GM12878 (cell line): ENCODE data around the gene CCL22. TPM values are rescaled to one million over a fixed set of nuclear protein-coding genes. Genes with fewer than 3 reads are reported as not detected.

Source experiments
- ATAC-seq: fragments of 200-7000 bp; cut with Tn5 transposase; 3 replicates; pipeline ENCODE4 v1.9.1; 2020; ENCODE audit warnings: mild to moderate bottlenecking, moderate library complexity
- BruUV-seq: library from RNA; stranded (reverse); fragments of 400-500 nt; replicated peaks from 2 replicates; lab custom pipeline; 2021; lab: Mats Ljungman, UMichigan
- CTCF ChIA-PET: fragments of 300-600 bp; sonication (Branson Sonifier 250); formaldehyde crosslinking; extraction: SDS; loops from one replicate; lab custom pipeline; 2021; ENCODE audit warnings: inconsistent platforms; lab: Yijun Ruan, JAX
- POLR2A ChIA-PET: fragments of 350-600 bp; formaldehyde crosslinking; extraction: SDS; loops from one replicate; lab custom pipeline; 2021; ENCODE audit warnings: inconsistent platforms; lab: Charles Lee
- RAD21 ChIA-PET: fragments of 300-600 bp; sonication (Branson Sonifier 250); formaldehyde crosslinking; loops from one replicate; lab custom pipeline; 2023; ENCODE audit warnings: antibody characterized with exemption; ENCODE audit not compliant: unreplicated experiment; lab: Charles Lee
- SMC1A ChIA-PET: fragments of 300-600 bp; sonication (Branson Sonifier 250); formaldehyde crosslinking; loops from one replicate; lab custom pipeline; 2023; ENCODE audit not compliant: unreplicated experiment, uncharacterized antibody; lab: Charles Lee
- DNase-seq: peaks from one replicate; pipeline ENCODE4 v3.0.0-alpha.2; 2011; ENCODE audit warnings: low read depth, low spot score
- FAIRE-seq: peaks from 3 replicates; lab custom pipeline; 2011; peaks lifted over from hg19 to GRCh38; lab: Jason Lieb, UNC
- H2AFZ ChIP-seq: 2 replicates; pipeline ENCODE4 v1.6.0; 2011; ENCODE audit warnings: low read depth, low read length, control low read depth; ENCODE audit not compliant: control insufficient read depth
- H3K27ac ChIP-seq: 2 replicates; pipeline ENCODE4 v1.5.1; 2011; ENCODE audit warnings: control low read depth; ENCODE audit not compliant: control insufficient read depth, insufficient read depth
- H3K27me3 ChIP-seq, 2 experiments: replicated peaks in 1 of 2; 2 replicates each; pipeline versions ENCODE4 v1.6.0 to v1.6.1; 2011; ENCODE audit warnings: low read length in 1 of 2; ENCODE audit not compliant: control insufficient read depth in 2 of 2, insufficient read depth in 2 of 2
- H3K36me3 ChIP-seq, 2 experiments: 2 replicates each; pipeline ENCODE4 v1.5.1; 2011; ENCODE audit warnings: low read length in 1 of 2; ENCODE audit not compliant: control insufficient read depth in 2 of 2, insufficient read depth in 2 of 2
- H3K4me1 ChIP-seq: 2 replicates; pipeline ENCODE4 v1.6.1; 2011; ENCODE audit warnings: mild to moderate bottlenecking, low read length, moderate library complexity, mixed read lengths; ENCODE audit not compliant: control insufficient read depth, insufficient read depth
- H3K4me2 ChIP-seq: 2 replicates; pipeline ENCODE4 v1.6.0; 2011; ENCODE audit warnings: control low read depth; ENCODE audit not compliant: control insufficient read depth, insufficient read depth
- H3K4me3 ChIP-seq: fragments of 200-600 bp; sonication (generic); 2 replicates; pipeline ENCODE4 v1.5.1; 2016
- H3K79me2 ChIP-seq: 2 replicates; pipeline ENCODE4 v1.6.0; 2011; ENCODE audit warnings: low read length; ENCODE audit not compliant: control insufficient read depth, insufficient read depth
- H3K9ac ChIP-seq: 2 replicates; pipeline ENCODE4 v1.8.0; 2011; ENCODE audit warnings: low read length, control low read depth, mixed read lengths; ENCODE audit not compliant: control insufficient read depth, insufficient read depth
- H3K9me3 ChIP-seq: replicated peaks from 3 replicates; pipeline ENCODE4 v1.5.1; 2011; ENCODE audit warnings: mild to moderate bottlenecking, low read length; ENCODE audit not compliant: control insufficient read depth, insufficient read depth
- H4K20me1 ChIP-seq: 2 replicates; pipeline ENCODE4 v1.6.0; 2011; ENCODE audit not compliant: control insufficient read depth, insufficient read depth
- ASH2L ChIP-seq: fragments of 300-600, 200-600 bp; sonication (generic); IDR thresholded peaks from 2 replicates; pipeline ENCODE4 v1.6.1; 2017; ENCODE audit warnings: low read depth, mild to moderate bottlenecking, borderline replicate concordance
- MTA2 ChIP-seq: fragments of 450-650 bp; IDR thresholded peaks from 2 replicates; pipeline ENCODE4 v1.6.1; 2016; ENCODE audit warnings: low read depth, mild to moderate bottlenecking, moderate library complexity
- NFIC ChIP-seq: IDR thresholded peaks from 2 replicates; pipeline ENCODE4 v1.6.1; 2012; ENCODE audit warnings: low read depth, mild to moderate bottlenecking, inconsistent platforms, low read length, moderate library complexity
- NR2C2 ChIP-seq: IDR thresholded peaks from 2 replicates; pipeline ENCODE4 v1.6.1; 2011; ENCODE audit warnings: borderline replicate concordance, low read depth; ENCODE audit not compliant: control insufficient read depth, insufficient read length
- PML ChIP-seq: IDR thresholded peaks from 2 replicates; pipeline ENCODE4 v1.6.1; 2012; ENCODE audit warnings: low read length, inconsistent platforms
- RUNX3 ChIP-seq: IDR thresholded peaks from 2 replicates; pipeline ENCODE4 v1.6.1; 2012; ENCODE audit warnings: low read length, inconsistent platforms
- WGBS: methylation state at CpG from one replicate; pipeline ENCODE4 v1.1.6; 2016; ENCODE audit warnings: low lambda C conversion rate; ENCODE audit not compliant: insufficient replicate concordance, insufficient coverage; ENCODE audit errors: missing lambda C conversion rate; 5-methylcytosine and 5-hydroxymethylcytosine counted together
- in situ Hi-C: fragments of 300-500 bp; cut with MboI; formaldehyde crosslinking; loops from 9 replicates; pipeline ENCODE4 v1.14.3; 2018; ENCODE audit warnings: mixed read lengths
- intact Hi-C: fragments of 100-400 bp; cut with micrococcal nuclease; formaldehyde crosslinking; loops from one replicate; pipeline ENCODE4 v1.14.2; 2022; ENCODE audit not compliant: unreplicated experiment
- polyA plus RNA-seq, 11 experiments: library from polyadenylated mRNA; depleted of rRNA in 4 of 11; unstranded in 6 of 11; stranded (reverse) in 5 of 11; fragments of >200 nt; fragmentation: Nextera tagmentation in 4 of 11; fragmentation: Illumina TruSeq in 1 of 11; extraction: Ambion mirVana in 4 of 11; extraction: Trizol in 1 of 11; gene quantifications; 1 replicate in 1 of 11; 2 replicates in 10 of 11; pipeline versions ENCODE4 v1.2.1 to v1.2.3, GENCODE V29; 2011 to 2016; ENCODE audit warnings: inconsistent platforms in 2 of 11, missing spikeins in 2 of 11, low read depth in 1 of 11
- total RNA-seq, 4 experiments: library from RNA; depleted of rRNA in 3 of 4; stranded (reverse); fragments of >200 nt in 3 of 4; fragmentation: Illumina TruSeq in 1 of 4; extraction: Trizol in 1 of 4; gene quantifications; 2 replicates each; pipeline versions ENCODE4 v1.2.1 to v1.2.3, GENCODE V29; 2013 to 2021
- TF ChIP-seq, protein P1 (sequence below): IDR thresholded peaks from 2 replicates; pipeline ENCODE4 v1.6.1; 2011; ENCODE audit warnings: borderline replicate concordance, low read depth, mild to moderate bottlenecking, moderate library complexity, low read length; ENCODE audit not compliant: insufficient read depth, poor library complexity, severe bottlenecking
- TF ChIP-seq, protein P2 (sequence below): fragments of 450-650 bp; IDR thresholded peaks from 2 replicates; pipeline ENCODE4 v1.6.1; 2017; ENCODE audit warnings: low read depth, mild to moderate bottlenecking, moderate library complexity
- TF ChIP-seq, protein P3 (sequence below): fragments of 450-650 bp; IDR thresholded peaks from 2 replicates; pipeline ENCODE4 v1.6.1; 2014; ENCODE audit warnings: mild to moderate bottlenecking

Gene CCL22
- total and polyA plus RNA-seq, 10 of the 15 experiments (the other 5 are each of a cell fraction or from before 2014, with no cell fraction given), result 38.0 to 704 (median 349) TPM

DNA sequence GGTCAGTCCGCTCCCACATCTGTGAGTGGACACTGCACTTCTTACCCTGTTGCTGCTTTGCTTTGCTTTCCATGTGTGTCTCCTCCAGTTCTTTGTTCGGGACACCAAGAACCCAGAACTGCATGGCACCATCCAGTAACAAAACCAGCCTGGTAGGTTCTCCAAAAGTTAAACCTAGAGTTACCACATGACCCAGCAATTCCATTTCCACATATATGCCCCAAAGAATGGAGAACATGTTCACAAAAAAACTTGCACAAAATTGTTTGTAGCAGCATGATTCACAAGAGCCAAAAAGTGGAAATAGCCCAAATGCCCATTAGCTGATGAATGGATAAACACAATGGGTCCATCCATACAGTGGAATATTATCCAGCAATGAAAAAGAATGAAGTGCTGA, 10.3 kb upstream of the CCL22 start:
- Histone ChIP-seq H3K79me2 (no peaks in the 10 kb centered on the region), H3K9me3 (no peaks in the 10 kb centered on the region; the same call in 1 of the 3 replicates), H3K4me1 (peaks cover 32% of the 10 kb centered on the region), H2AFZ (no peak overlapping the region), H3K27ac (no peak overlapping the region), H3K9ac (no peak overlapping the region), H4K20me1 (no peaks in the 10 kb centered on the region), H3K36me3 (no peaks in the 10 kb centered on the region), H3K4me3 (no peak overlapping the region), H3K27me3 (no peaks in the 10 kb centered on the region), H3K4me2 (no peak overlapping the region)
- SMC1A ChIA-PET, result interaction anchor here (0.9 to 2.3 kb wide), 5 partner anchors 21 to 69 kb away, joined by 3 to 14 read pairs (median 5); no protein-coding TSS in a partner anchor
- DNase-seq (no peak), ATAC-seq (no peak), FAIRE-seq (no peak)
- RAD21 ChIA-PET, result interaction anchor here (1.7 to 2.1 kb wide), 3 partner anchors 11 to 69 kb away, joined by 4 to 9 read pairs (median 6); no protein-coding TSS in a partner anchor
- TF ChIP-seq PML (no peak), MTA2 (no peak), NR2C2 (no peak)
- in situ Hi-C loops (no loop called here), intact Hi-C loops (loop anchor here (10.0 kb wide), 1 partner anchor 256 kb away; no protein-coding TSS in a partner anchor)
- 73% methylated on average over 2 of the region's 2 CpGs for WGBS
- POLR2A ChIA-PET, result interaction anchor here (1.1 kb wide), 1 partner anchor 195 kb away, joined by 3 read pairs; the partner anchor contains the start of gene ADGRG5
- BruUV-seq, result no TSS peak
- CTCF ChIA-PET, result interaction anchor here (0.6 to 2.1 kb wide), 4 partner anchors 12 to 190 kb away, joined by 3 to 17 read pairs (median 5); no protein-coding TSS in a partner anchor

DNA sequence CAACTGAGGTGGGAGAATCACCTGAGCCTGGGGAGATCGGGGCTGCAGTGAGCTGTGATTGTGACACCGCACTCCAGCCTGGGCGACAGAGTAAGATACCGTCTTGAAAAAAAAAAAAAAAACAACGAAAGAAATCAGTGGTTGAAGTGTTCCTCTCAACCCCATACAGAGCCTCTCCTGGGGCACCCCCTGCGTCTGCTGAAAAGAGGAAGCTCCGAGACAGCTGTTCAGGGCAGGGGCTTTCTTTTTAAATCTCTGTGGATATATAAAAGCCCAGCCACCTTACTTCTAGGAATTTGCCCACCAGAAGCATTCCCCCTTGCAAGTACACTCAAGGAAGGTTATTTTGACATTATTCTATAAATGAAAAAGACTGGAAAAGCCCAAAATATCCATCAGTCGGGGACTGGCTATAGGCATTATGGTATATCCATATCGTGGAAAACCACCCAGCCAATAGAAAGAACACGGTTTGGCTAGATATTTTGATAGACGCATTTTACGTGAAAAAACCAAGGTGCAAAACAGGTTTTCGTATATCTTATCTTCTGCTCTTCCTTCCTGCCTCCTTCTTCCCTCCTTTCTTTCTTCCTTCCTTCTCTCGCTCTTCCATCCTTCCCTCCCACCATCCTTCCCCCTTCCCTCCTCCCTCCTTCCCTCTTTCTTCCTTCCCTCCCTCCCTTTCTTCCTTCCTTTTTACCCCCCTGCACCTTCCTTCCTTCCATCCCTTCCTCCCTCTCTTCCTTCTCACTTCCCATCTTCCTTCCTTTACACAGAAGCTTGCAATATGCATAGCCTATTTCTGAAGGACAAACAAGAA, 9.2 kb upstream of the CCL22 start:
- Histone ChIP-seq H3K27me3 (no peaks in the 10 kb centered on the region), H3K27ac (no peak overlapping the region), H4K20me1 (no peaks in the 10 kb centered on the region), H3K4me2 (peak overlapping the region; percentile 74), H3K9ac (no peak overlapping the region), H2AFZ (peak overlapping the region; percentile 37), H3K79me2 (no peaks in the 10 kb centered on the region), H3K36me3 (no peaks in the 10 kb centered on the region), H3K9me3 (no peaks in the 10 kb centered on the region; the same call in 1 of the 3 replicates), H3K4me1 (peaks cover 27% of the 10 kb centered on the region), H3K4me3 (peak overlapping the region; percentile 53; the same call in 1 of the 2 replicates)
- ChIA-PET POLR2A (interaction anchor here (0.5 to 1.2 kb wide), 12 partner anchors 8 to 194 kb away, joined by 3 to 10 read pairs (median 4); partner anchors contain the start of genes ADGRG5, ARL2BP and CCL22), SMC1A (interaction anchor here (0.6 to 2.3 kb wide), 12 partner anchors 10 to 68 kb away, joined by 3 to 14 read pairs (median 4); no protein-coding TSS in a partner anchor), RAD21 (interaction anchor here (0.6 to 2.1 kb wide), 15 partner anchors 8 to 229 kb away, joined by 3 to 11 read pairs (median 4); no protein-coding TSS in a partner anchor), CTCF (interaction anchor here (1.0 to 2.1 kb wide), 4 partner anchors 8 to 68 kb away, joined by 3 to 17 read pairs (median 5); no protein-coding TSS in a partner anchor)
- intact Hi-C loops (loop anchor here (10.0 kb wide), 1 partner anchor 255 kb away; no protein-coding TSS in a partner anchor), in situ Hi-C loops (no loop called here)
- peak; percentile 97 for ATAC-seq
- peak; percentile 44 for DNase-seq
- BruUV-seq, result TSS peak; percentile 92
- 3% methylated on average over 14 of the region's 14 CpGs for WGBS
- FAIRE-seq, result no peak
- TF ChIP-seq NFIC (peak; percentile 81), RUNX3 (peak; percentile 82), ASH2L (no peak)
- TF ChIP-seq, protein P1, sequence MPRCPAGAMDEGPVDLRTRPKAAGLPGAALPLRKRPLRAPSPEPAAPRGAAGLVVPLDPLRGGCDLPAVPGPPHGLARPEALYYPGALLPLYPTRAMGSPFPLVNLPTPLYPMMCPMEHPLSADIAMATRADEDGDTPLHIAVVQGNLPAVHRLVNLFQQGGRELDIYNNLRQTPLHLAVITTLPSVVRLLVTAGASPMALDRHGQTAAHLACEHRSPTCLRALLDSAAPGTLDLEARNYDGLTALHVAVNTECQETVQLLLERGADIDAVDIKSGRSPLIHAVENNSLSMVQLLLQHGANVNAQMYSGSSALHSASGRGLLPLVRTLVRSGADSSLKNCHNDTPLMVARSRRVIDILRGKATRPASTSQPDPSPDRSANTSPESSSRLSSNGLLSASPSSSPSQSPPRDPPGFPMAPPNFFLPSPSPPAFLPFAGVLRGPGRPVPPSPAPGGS, result peak; percentile 47
- TF ChIP-seq, protein P2, sequence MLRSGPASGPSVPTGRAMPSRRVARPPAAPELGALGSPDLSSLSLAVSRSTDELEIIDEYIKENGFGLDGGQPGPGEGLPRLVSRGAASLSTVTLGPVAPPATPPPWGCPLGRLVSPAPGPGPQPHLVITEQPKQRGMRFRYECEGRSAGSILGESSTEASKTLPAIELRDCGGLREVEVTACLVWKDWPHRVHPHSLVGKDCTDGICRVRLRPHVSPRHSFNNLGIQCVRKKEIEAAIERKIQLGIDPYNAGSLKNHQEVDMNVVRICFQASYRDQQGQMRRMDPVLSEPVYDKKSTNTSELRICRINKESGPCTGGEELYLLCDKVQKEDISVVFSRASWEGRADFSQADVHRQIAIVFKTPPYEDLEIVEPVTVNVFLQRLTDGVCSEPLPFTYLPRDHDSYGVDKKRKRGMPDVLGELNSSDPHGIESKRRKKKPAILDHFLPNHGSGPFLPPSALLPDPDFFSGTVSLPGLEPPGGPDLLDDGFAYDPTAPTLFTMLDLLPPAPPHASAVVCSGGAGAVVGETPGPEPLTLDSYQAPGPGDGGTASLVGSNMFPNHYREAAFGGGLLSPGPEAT, result peak; percentile 93
- TF ChIP-seq, protein P3, sequence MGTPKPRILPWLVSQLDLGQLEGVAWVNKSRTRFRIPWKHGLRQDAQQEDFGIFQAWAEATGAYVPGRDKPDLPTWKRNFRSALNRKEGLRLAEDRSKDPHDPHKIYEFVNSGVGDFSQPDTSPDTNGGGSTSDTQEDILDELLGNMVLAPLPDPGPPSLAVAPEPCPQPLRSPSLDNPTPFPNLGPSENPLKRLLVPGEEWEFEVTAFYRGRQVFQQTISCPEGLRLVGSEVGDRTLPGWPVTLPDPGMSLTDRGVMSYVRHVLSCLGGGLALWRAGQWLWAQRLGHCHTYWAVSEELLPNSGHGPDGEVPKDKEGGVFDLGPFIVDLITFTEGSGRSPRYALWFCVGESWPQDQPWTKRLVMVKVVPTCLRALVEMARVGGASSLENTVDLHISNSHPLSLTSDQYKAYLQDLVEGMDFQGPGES, result no peak
